ENCODE results near the gene CD99. TPM values are rescaled to one million over a fixed set of nuclear protein-coding genes. Genes with fewer than 3 reads are reported as not detected.

CD99 gene
- total and polyA plus RNA-seq, 9 of the 15 experiments (the other 6 are each of a cell fraction or from before 2014, with no cell fraction given): 5.0 to 55.3 (median 34.5) TPM

DNA sequence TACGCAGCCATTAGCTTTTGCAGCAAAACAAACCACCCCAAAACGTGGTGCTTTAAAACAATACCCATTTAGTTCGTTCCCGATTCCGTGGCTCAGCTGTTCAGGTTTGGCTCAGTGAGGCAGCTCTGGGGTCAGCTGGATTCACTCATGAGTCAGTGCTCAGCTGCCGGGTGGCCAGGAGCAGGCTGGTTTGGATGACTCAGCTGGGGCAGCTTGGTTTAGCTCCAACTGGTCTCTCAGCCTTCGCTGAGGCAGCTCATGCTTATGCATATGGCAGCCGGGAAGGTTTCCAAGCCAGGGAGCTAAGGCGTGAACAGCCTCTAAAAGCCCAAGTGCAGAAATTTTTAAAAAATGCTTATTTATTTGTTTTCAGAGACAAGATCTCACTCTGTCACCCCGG lies 13.3 kb upstream of the CD99 start (continued):
- TF ChIP-seq POLR3A (IDR thresholded peaks at IDR 0.05; ENCODE audit: borderline replicate concordance, extremely low read depth, insufficient read depth, insufficient read length) (no peak), BRF1 (IDR thresholded peaks at IDR 0.05; ENCODE audit: borderline replicate concordance, extremely low read depth, insufficient read length) (no peak), CBFA2T3 (IDR thresholded peaks at IDR 0.05) (peak; percentile 40; the same call in 1 of the 2 replicates), BHLHE40 (IDR thresholded peaks at IDR 0.05; ENCODE audit: low read length) (peak; percentile 35; the same call in 1 of the 2 replicates), MCM3 (IDR thresholded peaks at IDR 0.05) (no peak), YBX1 (IDR thresholded peaks at IDR 0.05) (no peak), GABPB2 (CRISPR knock-in tag; conservative IDR thresholded peaks at IDR 0.05) (no peak), ESRRA (IDR thresholded peaks at IDR 0.05; ENCODE audit: borderline replicate concordance, low read depth) (no peak), CBFA2T2 (conservative IDR thresholded peaks at IDR 0.05) (peak; percentile 46; the same call in 1 of the 2 replicates), RBM34 (IDR thresholded peaks at IDR 0.05; ENCODE audit: borderline replicate concordance, insufficient read depth, low read length) (no peak), FOXJ2 (tag; IDR thresholded peaks at IDR 0.05) (no peak), MAFG (tag; conservative IDR thresholded peaks at IDR 0.05) (peak; percentile 61), NONO (IDR thresholded peaks at IDR 0.05; ENCODE audit: low read depth in 2 of 2, low read length in 1 of 2) (no peak), PTBP1 (IDR thresholded peaks at IDR 0.05; ENCODE audit: low read depth, low read length) (no peak), NR4A1 (CRISPR knock-in tag; IDR thresholded peaks at IDR 0.05) (no peak), NR4A1 (tag; IDR thresholded peaks at IDR 0.05) (no peak)
- TF ChIP-seq, protein P1, sequence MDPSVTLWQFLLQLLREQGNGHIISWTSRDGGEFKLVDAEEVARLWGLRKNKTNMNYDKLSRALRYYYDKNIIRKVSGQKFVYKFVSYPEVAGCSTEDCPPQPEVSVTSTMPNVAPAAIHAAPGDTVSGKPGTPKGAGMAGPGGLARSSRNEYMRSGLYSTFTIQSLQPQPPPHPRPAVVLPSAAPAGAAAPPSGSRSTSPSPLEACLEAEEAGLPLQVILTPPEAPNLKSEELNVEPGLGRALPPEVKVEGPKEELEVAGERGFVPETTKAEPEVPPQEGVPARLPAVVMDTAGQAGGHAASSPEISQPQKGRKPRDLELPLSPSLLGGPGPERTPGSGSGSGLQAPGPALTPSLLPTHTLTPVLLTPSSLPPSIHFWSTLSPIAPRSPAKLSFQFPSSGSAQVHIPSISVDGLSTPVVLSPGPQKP (CRISPR knock-in tag; IDR thresholded peaks at IDR 0.05): no peak
- TF ChIP-seq, protein P2, sequence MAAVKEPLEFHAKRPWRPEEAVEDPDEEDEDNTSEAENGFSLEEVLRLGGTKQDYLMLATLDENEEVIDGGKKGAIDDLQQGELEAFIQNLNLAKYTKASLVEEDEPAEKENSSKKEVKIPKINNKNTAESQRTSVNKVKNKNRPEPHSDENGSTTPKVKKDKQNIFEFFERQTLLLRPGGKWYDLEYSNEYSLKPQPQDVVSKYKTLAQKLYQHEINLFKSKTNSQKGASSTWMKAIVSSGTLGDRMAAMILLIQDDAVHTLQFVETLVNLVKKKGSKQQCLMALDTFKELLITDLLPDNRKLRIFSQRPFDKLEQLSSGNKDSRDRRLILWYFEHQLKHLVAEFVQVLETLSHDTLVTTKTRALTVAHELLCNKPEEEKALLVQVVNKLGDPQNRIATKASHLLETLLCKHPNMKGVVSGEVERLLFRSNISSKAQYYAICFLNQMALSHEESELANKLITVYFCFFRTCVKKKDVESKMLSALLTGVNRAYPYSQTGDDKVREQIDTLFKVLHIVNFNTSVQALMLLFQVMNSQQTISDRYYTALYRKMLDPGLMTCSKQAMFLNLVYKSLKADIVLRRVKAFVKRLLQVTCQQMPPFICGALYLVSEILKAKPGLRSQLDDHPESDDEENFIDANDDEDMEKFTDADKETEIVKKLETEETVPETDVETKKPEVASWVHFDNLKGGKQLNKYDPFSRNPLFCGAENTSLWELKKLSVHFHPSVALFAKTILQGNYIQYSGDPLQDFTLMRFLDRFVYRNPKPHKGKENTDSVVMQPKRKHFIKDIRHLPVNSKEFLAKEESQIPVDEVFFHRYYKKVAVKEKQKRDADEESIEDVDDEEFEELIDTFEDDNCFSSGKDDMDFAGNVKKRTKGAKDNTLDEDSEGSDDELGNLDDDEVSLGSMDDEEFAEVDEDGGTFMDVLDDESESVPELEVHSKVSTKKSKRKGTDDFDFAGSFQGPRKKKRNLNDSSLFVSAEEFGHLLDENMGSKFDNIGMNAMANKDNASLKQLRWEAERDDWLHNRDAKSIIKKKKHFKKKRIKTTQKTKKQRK (IDR thresholded peaks at IDR 0.05; ENCODE audit: borderline replicate concordance, low read depth, low read length): no peak
- TF ChIP-seq, protein P3, sequence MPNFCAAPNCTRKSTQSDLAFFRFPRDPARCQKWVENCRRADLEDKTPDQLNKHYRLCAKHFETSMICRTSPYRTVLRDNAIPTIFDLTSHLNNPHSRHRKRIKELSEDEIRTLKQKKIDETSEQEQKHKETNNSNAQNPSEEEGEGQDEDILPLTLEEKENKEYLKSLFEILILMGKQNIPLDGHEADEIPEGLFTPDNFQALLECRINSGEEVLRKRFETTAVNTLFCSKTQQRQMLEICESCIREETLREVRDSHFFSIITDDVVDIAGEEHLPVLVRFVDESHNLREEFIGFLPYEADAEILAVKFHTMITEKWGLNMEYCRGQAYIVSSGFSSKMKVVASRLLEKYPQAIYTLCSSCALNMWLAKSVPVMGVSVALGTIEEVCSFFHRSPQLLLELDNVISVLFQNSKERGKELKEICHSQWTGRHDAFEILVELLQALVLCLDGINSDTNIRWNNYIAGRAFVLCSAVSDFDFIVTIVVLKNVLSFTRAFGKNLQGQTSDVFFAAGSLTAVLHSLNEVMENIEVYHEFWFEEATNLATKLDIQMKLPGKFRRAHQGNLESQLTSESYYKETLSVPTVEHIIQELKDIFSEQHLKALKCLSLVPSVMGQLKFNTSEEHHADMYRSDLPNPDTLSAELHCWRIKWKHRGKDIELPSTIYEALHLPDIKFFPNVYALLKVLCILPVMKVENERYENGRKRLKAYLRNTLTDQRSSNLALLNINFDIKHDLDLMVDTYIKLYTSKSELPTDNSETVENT (CRISPR knock-in tag; IDR thresholded peaks at IDR 0.05): no peak
- TF ChIP-seq, protein P4, sequence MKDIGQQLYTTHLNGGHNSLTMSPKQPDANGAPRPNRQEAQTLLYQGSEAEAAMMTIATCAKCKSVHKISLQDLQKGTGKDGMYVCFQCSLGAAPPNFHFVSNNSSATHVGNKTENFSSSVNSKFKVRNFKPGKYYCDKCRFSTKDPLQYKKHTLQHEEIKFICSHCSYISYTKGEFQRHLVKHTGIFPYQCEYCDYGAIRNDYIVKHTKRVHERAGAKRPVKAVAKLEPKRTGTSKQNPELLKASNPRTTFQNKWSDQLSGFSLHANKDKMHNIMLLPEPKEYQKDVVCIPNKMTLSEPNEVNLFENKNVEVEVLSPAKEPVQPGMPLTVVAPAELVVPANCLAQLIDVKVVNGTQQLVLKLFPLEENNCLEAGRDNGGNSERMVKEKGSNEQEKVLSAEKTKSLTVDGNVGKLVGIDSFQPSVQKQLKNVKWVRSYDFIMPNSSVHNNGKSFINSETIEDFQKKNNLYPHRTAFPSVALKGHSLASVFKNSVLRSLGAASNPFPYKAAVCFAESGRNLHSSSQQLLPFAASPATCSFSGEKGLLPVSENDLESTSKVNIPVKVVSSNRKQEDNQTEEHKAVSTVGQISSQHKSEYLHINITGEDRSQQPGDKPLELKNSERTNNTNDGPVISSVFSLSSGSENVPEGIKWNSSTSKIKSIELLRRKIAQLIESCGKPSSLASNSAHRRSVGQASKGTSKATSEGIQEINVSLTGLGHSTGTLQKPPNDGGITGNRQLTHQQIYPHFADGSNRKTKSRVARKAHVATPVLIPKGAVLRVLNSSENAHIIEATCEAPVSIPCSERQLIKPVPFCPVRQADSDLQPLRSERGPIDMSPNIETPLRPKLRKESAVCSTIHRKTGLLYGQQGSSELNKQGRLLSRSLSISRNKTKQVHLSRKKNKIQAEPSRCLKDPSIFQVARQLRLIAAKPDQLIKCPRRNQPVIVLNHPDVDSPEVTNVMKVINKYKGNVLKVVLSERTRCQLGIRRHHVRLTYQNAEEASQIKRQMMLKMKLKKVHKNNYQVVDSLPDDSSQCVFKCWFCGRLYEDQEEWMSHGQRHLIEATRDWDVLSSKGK (CRISPR knock-in tag; IDR thresholded peaks at IDR 0.05): no peak
